ENCODE measurements around the gene OR2A1. TPM values are rescaled to one million over a fixed set of nuclear protein-coding genes. Genes with fewer than 3 reads are reported as not detected.
"Not testable (repeated sequence)": the region's sequence is repeated elsewhere in the genome, so short reads cannot be mapped to it uniquely, and the experiment has no call there.

The OR2A1 gene
- polyA plus RNA-seq, 1 donor = 0.94 TPM

GRCh38 chr7:144365523-144365922, 53.3 kb downstream of the OR2A1 start:
- DNase-seq; H3K4me1 ChIP-seq (ENCODE audit: control insufficient read depth, insufficient read depth, low read length); H3K4me3 ChIP-seq (ENCODE audit: low read length); H3K27ac ChIP-seq (ENCODE audit: low read length); H3K9me3 ChIP-seq (ENCODE audit: control insufficient read depth, low read depth, low read length); H3K36me3 ChIP-seq (ENCODE audit: control insufficient read depth, insufficient read depth, low read length); H3K27me3 ChIP-seq (ENCODE audit: control insufficient read depth, insufficient read depth, low read length): not testable (repeated sequence)
- no CpG with 5 or more reads among the region's 6 CpGs for WGBS (ENCODE audit: insufficient coverage, low lambda C conversion rate)

- WGBS (ENCODE audit: insufficient coverage, low lambda C conversion rate) = no CpG with 5 or more reads among the region's 9 CpGs
- H3K27me3 ChIP-seq (ENCODE audit: control insufficient read depth, insufficient read depth, low read length); H3K27ac ChIP-seq (ENCODE audit: low read length); DNase-seq; H3K36me3 ChIP-seq (ENCODE audit: control insufficient read depth, insufficient read depth, low read length); H3K4me3 ChIP-seq (ENCODE audit: low read length); H3K4me1 ChIP-seq (ENCODE audit: control insufficient read depth, insufficient read depth, low read length); H3K9me3 ChIP-seq (ENCODE audit: control insufficient read depth, low read depth, low read length): not testable (repeated sequence)
Observed at GRCh38 chr7:144367250-144367649, 55.0 kb downstream of the OR2A1 start.

GRCh38 chr7:144369221-144369620, 57.0 kb downstream of the OR2A1 start:
- H3K9me3 ChIP-seq (ENCODE audit: control insufficient read depth, low read depth, low read length); H3K27me3 ChIP-seq (ENCODE audit: control insufficient read depth, insufficient read depth, low read length); DNase-seq; H3K36me3 ChIP-seq (ENCODE audit: control insufficient read depth, insufficient read depth, low read length); H3K4me3 ChIP-seq (ENCODE audit: low read length); H3K4me1 ChIP-seq (ENCODE audit: control insufficient read depth, insufficient read depth, low read length); H3K27ac ChIP-seq (ENCODE audit: low read length): not testable (repeated sequence)
- 100% methylated on average over 1 of the region's 7 CpGs for WGBS (ENCODE audit: insufficient coverage, low lambda C conversion rate)

Other genes starting within 250 kb of the OR2A1 start
- gene OR2A25, start 242.6 kb upstream of the OR2A1 start, polyA plus RNA-seq = not detected
- 0.04 TPM for gene OR2A12, start 226.1 kb upstream of the OR2A1 start, polyA plus RNA-seq
- gene OR2A2, start 202.8 kb upstream of the OR2A1 start, polyA plus RNA-seq = not detected
- gene OR2A14, start 189.2 kb upstream of the OR2A1 start, polyA plus RNA-seq = 0.07 TPM
- 18.7 TPM for gene CTAGE4, start 129.0 kb upstream of the OR2A1 start, polyA plus RNA-seq
- 30.6 TPM for gene ARHGEF35, start 116.6 kb upstream of the OR2A1 start, polyA plus RNA-seq
- 0.34 TPM for gene OR2A42, start 72.8 kb upstream of the OR2A1 start, polyA plus RNA-seq
- 16.7 TPM for gene OR2A7, start 47.6 kb upstream of the OR2A1 start, polyA plus RNA-seq
- 11.2 TPM for gene CTAGE8, start 43.1 kb upstream of the OR2A1 start, polyA plus RNA-seq
- 41.1 TPM for gene ARHGEF5, start 43.0 kb downstream of the OR2A1 start, polyA plus RNA-seq
- gene NOBOX, start 91.3 kb downstream of the OR2A1 start, polyA plus RNA-seq = not detected